ENCODE measurements around the gene EIF2B5. TPM values are rescaled to one million over a fixed set of nuclear protein-coding genes. Genes with fewer than 3 reads are reported as not detected.

EIF2B5 gene
- total RNA-seq, result 10 to 100 TPM; 38.7 to 39.7 TPM

DNA sequence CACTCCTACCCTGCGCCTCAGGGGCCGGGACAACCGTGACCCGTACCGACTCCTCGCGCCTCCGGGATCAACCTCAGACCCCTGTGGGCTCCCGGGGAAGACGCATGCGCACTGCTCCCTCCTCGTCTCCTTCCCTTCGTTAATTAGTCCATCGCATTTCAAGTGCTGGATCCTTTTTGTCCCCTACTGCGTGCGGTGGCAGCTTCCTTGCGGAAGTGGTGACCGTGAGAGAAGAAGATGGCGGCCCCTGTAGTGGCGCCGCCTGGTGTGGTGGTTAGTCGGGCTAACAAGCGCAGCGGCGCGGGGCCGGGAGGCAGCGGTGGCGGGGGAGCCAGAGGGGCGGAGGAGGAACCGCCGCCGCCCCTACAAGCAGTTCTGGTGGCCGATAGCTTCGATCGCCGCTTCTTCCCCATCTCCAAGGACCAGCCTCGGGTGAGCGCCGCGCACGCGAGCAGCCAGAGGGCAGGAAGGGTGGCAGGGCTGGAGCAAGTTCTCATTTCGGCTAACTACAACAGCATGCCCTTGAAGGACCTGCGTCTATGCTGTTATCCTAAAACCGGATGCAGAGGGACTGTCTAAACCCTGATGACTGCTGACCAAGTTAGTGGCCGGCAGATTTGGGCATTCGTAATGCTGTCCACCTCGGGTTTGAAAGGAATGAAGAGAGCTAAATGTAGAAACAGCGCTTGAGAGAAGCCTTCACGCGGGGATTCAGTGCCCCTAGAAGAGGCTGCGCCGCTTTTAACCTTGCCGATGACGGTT, at the start of gene EIF2B5:
Gene EIF2B5, plus strand, starts transcription at position 210 of the 762 bp plus-strand sequence. Its CDS starts 28 bp downstream, at position 238.
- peaks cover 10% of the 10 kb centered on the region for H3K36me3 ChIP-seq
- TF ChIP-seq, protein P1, sequence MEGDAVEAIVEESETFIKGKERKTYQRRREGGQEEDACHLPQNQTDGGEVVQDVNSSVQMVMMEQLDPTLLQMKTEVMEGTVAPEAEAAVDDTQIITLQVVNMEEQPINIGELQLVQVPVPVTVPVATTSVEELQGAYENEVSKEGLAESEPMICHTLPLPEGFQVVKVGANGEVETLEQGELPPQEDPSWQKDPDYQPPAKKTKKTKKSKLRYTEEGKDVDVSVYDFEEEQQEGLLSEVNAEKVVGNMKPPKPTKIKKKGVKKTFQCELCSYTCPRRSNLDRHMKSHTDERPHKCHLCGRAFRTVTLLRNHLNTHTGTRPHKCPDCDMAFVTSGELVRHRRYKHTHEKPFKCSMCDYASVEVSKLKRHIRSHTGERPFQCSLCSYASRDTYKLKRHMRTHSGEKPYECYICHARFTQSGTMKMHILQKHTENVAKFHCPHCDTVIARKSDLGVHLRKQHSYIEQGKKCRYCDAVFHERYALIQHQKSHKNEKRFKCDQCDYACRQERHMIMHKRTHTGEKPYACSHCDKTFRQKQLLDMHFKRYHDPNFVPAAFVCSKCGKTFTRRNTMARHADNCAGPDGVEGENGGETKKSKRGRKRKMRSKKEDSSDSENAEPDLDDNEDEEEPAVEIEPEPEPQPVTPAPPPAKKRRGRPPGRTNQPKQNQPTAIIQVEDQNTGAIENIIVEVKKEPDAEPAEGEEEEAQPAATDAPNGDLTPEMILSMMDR (IDR thresholded peaks at IDR 0.05), result peak; percentile 40
- H3K27me3 ChIP-seq (replicated peaks; ENCODE audit: insufficient read depth), result no peaks in the 10 kb centered on the region
- DNase-seq (ENCODE audit: low spot score) (peak; percentile 79), ATAC-seq (ENCODE audit: insufficient number of reproducible peaks, low FRiP score, low read depth) (peak; percentile 89)
- no peaks in the 10 kb centered on the region for H3K9me3 ChIP-seq
- peak within 1 kb of the TSS; percentile 83 for H3K4me3 ChIP-seq
- peak within 1 kb of the TSS; percentile 87 to 90 for H3K27ac ChIP-seq
- peaks cover 13 to 14% of the 10 kb centered on the region in 2 donors for H3K4me1 ChIP-seq (ENCODE audit: control insufficient read depth in 1 of 2, low read depth in 2 of 2)

GRCh38 chr3:184085389-184085852, 49.7 kb upstream of the EIF2B5 start:
- no peaks in the 10 kb centered on the region for H3K36me3 ChIP-seq
- H3K27me3 ChIP-seq (replicated peaks; ENCODE audit: insufficient read depth), result no peaks in the 10 kb centered on the region
- ATAC-seq (ENCODE audit: insufficient number of reproducible peaks, low FRiP score, low read depth), result no peak
- no peaks in the 10 kb centered on the region for H3K4me1 ChIP-seq (ENCODE audit: control insufficient read depth in 1 of 2, low read depth in 2 of 2)
- H3K27ac ChIP-seq, result no peak overlapping the region
- no peak for DNase-seq (ENCODE audit: low spot score)
- H3K9me3 ChIP-seq, result no peaks in the 10 kb centered on the region
- H3K4me3 ChIP-seq, result no peak overlapping the region
- TF ChIP-seq, protein P1 (IDR thresholded peaks at IDR 0.05), result no peak

GRCh38 chr3:184092199-184092598, 43.0 kb upstream of the EIF2B5 start:
- Histone ChIP-seq H3K27ac (no peak overlapping the region), H3K36me3 (no peaks in the 10 kb centered on the region), H3K4me3 (no peak overlapping the region), H3K27me3 (replicated peaks; ENCODE audit: insufficient read depth) (no peaks in the 10 kb centered on the region), H3K9me3 (peaks cover 8% of the 10 kb centered on the region), H3K4me1 (ENCODE audit: control insufficient read depth in 1 of 2, low read depth in 2 of 2) (no peaks in the 10 kb centered on the region)
- no peak for DNase-seq (ENCODE audit: low spot score)
- TF ChIP-seq, protein P1 (IDR thresholded peaks at IDR 0.05), result no peak
- ATAC-seq (ENCODE audit: insufficient number of reproducible peaks, low FRiP score, low read depth), result no peak

DNA sequence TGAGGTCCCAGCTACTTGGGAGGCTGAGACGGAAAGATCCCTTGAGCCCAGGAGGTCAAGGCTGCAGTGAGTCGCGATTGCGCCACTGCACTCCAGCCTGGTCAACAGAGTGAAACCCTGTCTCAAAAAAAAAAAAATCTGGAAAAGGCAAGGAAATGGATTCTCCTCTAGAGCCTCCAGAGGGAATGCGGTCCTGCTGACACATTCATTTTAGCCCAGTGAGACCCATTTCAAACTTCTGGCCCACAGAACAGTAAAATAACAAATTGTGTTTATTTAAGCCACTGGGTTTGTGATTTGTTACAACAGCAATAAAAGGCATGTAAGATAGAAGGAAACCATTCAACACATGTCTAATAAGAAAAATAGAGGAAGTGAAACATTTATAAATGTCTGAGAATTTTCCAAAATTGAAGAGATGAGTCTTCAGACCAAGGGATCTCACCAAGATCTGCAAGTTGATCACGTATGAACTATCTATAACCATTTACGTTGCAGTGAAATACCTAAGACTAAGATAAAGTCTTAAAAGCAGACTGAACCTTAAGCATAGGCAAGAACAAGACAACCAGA, 38.3 kb upstream of the EIF2B5 start, which contains the start of gene HTR3E:
Gene HTR3E, plus strand, starts transcription at position 254 of the 573 bp plus-strand sequence. CDS start 466 bp downstream, outside the sequence.
- H3K4me1 ChIP-seq (ENCODE audit: control insufficient read depth in 1 of 2, low read depth in 2 of 2), result no peaks in the 10 kb centered on the region
- DNase-seq (ENCODE audit: low spot score), result no peak
- no peaks in the 10 kb centered on the region for H3K36me3 ChIP-seq
- no peak within 1 kb of the TSS for H3K27ac ChIP-seq
- no peak for ATAC-seq (ENCODE audit: insufficient number of reproducible peaks, low FRiP score, low read depth)
- H3K9me3 ChIP-seq, result peaks cover 5% of the 10 kb centered on the region
- TF ChIP-seq, protein P1 (IDR thresholded peaks at IDR 0.05), result no peak
- H3K4me3 ChIP-seq, result no peak within 1 kb of the TSS
- no peaks in the 10 kb centered on the region for H3K27me3 ChIP-seq (replicated peaks; ENCODE audit: insufficient read depth)

- Histone ChIP-seq H3K9me3 (peaks cover 1% of the 10 kb centered on the region), H3K4me3 (no peak overlapping the region), H3K27me3 (replicated peaks; ENCODE audit: insufficient read depth) (no peaks in the 10 kb centered on the region), H3K36me3 (no peaks in the 10 kb centered on the region), H3K27ac (no peak overlapping the region), H3K4me1 (ENCODE audit: control insufficient read depth in 1 of 2, low read depth in 2 of 2) (no peaks in the 10 kb centered on the region)
- TF ChIP-seq, protein P1 (IDR thresholded peaks at IDR 0.05), result no peak
- ATAC-seq (ENCODE audit: insufficient number of reproducible peaks, low FRiP score, low read depth) (no peak), DNase-seq (ENCODE audit: low spot score) (no peak)
Observed at GRCh38 chr3:184097556-184097955, 37.6 kb upstream of the EIF2B5 start.
